ENCODE results near the gene FOXF1.

DNA sequence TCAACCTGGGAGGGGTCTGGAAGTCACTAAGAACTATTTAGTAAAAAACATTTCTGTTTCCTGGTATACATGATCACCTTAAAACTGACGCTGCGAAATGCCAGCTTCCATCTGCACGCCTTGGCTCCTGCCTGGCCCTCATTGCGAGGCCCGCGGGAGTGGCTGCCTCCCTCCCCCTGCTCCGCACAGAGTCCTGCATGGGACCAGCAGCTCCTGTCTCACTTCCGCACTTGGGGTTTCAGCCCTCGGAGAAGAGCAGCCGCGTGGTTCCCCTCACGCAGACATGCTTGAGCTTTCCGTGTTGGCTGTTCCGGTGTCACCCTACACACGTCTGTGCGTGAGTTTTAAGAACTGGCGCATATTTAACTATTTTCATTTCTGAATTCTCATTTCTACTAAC is 26.3 kb downstream of the FOXF1 start:
- no peak for TF ChIP-seq CTCF (IDR thresholded peaks at IDR 0.05)
- TF ChIP-seq EP300 (IDR thresholded peaks at IDR 0.05; ENCODE audit: low read depth) = no peak
- no peak for TF ChIP-seq POLR2A (IDR thresholded peaks at IDR 0.05)
